ENCODE measurements around the gene SLFN14.
A peak's percentile ranks its signal among the peaks of the same experiment; 100 is the strongest.

SLFN14 gene

DNA sequence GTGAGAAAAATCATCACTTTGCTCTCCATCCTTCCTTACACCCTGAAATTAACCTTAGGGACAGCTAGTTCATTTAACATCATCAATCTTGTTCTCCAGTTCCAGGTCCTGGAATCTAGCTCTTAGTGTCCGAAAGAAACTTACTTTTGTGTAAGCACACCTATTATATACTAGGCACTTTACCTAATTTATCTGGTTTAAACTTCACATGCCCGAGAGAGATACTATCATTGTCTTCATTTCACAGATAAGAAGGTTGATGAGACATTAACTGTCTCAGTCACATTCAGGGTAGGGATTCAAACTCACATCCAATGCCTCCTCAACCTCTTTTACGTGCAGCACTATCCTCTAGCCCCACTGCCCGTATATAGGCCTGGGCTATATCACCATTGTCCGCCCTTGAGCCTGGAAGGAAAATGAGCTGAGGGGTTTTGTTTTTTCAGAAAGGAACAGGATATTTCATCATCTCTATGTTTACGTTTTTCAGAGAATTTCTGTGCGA is 26.0 kb upstream of the SLFN14 start:
- no peaks in the 10 kb centered on the region for H3K36me3 ChIP-seq
- H3K9me3 ChIP-seq, result no peaks in the 10 kb centered on the region
- intact Hi-C loops (cut with DNase I; ENCODE audit: low total_unique reads), result loop anchor here (10.0 kb wide), 1 partner anchor 228 kb away; no protein-coding TSS in a partner anchor
- TF ChIP-seq, protein P1, sequence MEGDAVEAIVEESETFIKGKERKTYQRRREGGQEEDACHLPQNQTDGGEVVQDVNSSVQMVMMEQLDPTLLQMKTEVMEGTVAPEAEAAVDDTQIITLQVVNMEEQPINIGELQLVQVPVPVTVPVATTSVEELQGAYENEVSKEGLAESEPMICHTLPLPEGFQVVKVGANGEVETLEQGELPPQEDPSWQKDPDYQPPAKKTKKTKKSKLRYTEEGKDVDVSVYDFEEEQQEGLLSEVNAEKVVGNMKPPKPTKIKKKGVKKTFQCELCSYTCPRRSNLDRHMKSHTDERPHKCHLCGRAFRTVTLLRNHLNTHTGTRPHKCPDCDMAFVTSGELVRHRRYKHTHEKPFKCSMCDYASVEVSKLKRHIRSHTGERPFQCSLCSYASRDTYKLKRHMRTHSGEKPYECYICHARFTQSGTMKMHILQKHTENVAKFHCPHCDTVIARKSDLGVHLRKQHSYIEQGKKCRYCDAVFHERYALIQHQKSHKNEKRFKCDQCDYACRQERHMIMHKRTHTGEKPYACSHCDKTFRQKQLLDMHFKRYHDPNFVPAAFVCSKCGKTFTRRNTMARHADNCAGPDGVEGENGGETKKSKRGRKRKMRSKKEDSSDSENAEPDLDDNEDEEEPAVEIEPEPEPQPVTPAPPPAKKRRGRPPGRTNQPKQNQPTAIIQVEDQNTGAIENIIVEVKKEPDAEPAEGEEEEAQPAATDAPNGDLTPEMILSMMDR (IDR thresholded peaks at IDR 0.05), result no peak
- H3K27me3 ChIP-seq, result peaks cover 0 to 2% of the 10 kb centered on the region in 2 donors
- peak overlapping the region; percentile 89 to 91 for H3K27ac ChIP-seq
- H3K4me1 ChIP-seq, result peaks cover 0 to 29% (median 17%) of the 10 kb centered on the region in 4 donors
- DNase-seq, result no peak
- peak overlapping the region; percentile 75 to 78 for H3K4me3 ChIP-seq

GRCh38 chr17:35584061-35584460 is 23.4 kb upstream of the SLFN14 start:
- Histone ChIP-seq H3K27ac (no peak overlapping the region), H3K27me3 (peaks cover 0 to 2% of the 10 kb centered on the region in 2 donors), H3K4me1 (peaks cover 0 to 20% (median 13%) of the 10 kb centered on the region in 4 donors), H3K9me3 (no peaks in the 10 kb centered on the region), H3K36me3 (no peaks in the 10 kb centered on the region), H3K4me3 (no peak overlapping the region)
- TF ChIP-seq, protein P1 (IDR thresholded peaks at IDR 0.05), result no peak
- no peak for DNase-seq
- intact Hi-C loops (cut with DNase I; ENCODE audit: low total_unique reads), result loop anchor here (10.0 kb wide), 1 partner anchor 231 kb away; no protein-coding TSS in a partner anchor

- no peak for DNase-seq
- TF ChIP-seq, protein P1 (IDR thresholded peaks at IDR 0.05), result no peak
- peak overlapping the region; percentile 71 to 78 for H3K4me3 ChIP-seq
- intact Hi-C loops (cut with DNase I; ENCODE audit: low total_unique reads), result no loop called here
- peaks cover 0 to 19% (median 12%) of the 10 kb centered on the region in 4 donors for H3K4me1 ChIP-seq
- H3K9me3 ChIP-seq, result no peaks in the 10 kb centered on the region
- peaks cover 0 to 16% (median 8%) of the 10 kb centered on the region in 3 donors for H3K36me3 ChIP-seq
- H3K27me3 ChIP-seq, result no peaks in the 10 kb centered on the region
- H3K27ac ChIP-seq, result peak overlapping the region; percentile 89
Measured at GRCh38 chr17:35578929-35579432, 18.4 kb upstream of the SLFN14 start.

GRCh38 chr17:35578197-35578928 is 17.7 kb upstream of the SLFN14 start, which contains the start of gene PEX12:
Gene PEX12, minus strand, starts transcription at chr17:35578571. Its CDS starts 550 bp downstream, at chr17:35578021.
- no peaks in the 10 kb centered on the region for H3K9me3 ChIP-seq
- H3K4me3 ChIP-seq, result peak within 1 kb of the TSS; percentile 71 to 78
- intact Hi-C loops (cut with DNase I; ENCODE audit: low total_unique reads), result no loop called here
- peak within 1 kb of the TSS; percentile 89 for H3K27ac ChIP-seq
- peak; percentile 93 to 94 for DNase-seq
- TF ChIP-seq, protein P1 (IDR thresholded peaks at IDR 0.05), result no peak
- peaks cover 0 to 19% (median 8%) of the 10 kb centered on the region in 3 donors for H3K36me3 ChIP-seq
- H3K27me3 ChIP-seq, result no peaks in the 10 kb centered on the region
- H3K4me1 ChIP-seq, result peaks cover 0 to 19% (median 12%) of the 10 kb centered on the region in 4 donors

DNA sequence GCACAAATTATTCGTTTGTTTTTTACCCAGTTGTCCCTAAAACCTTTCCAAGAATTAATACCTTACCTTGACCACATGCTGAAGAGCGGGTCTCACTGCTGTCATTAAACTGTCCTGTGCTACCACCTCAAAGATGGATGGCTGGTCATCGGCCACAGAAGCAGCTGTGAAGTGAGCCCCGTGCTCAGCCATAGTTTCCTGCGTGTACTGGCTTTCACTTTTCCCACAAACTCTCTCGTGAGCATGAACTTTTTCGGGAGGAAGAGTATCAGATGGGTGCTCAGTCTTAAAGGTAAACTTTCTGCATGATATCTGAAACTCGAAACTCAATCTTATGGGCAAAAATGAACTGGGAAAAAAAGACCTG is 17.2 kb upstream of the SLFN14 start:
- intact Hi-C loops (cut with DNase I; ENCODE audit: low total_unique reads), result no loop called here

More for the DNA sequence above, 17.2 kb upstream of the SLFN14 start:
- TF ChIP-seq, protein P1 (IDR thresholded peaks at IDR 0.05), result no peak
- H3K4me3 ChIP-seq, result peak overlapping the region; percentile 71 to 78
- no peaks in the 10 kb centered on the region for H3K9me3 ChIP-seq
- peak overlapping the region; percentile 89 for H3K27ac ChIP-seq
- H3K36me3 ChIP-seq, result peaks cover 0 to 19% (median 8%) of the 10 kb centered on the region in 3 donors
- peaks cover 0 to 19% (median 12%) of the 10 kb centered on the region in 4 donors for H3K4me1 ChIP-seq
- no peak for DNase-seq
- no peaks in the 10 kb centered on the region for H3K27me3 ChIP-seq

Measured in tibial artery (tissue), 4 donors.